Tibial nerve (tissue), 4 donors: ENCODE measurements around the gene NR2F1.

Experiments
- EP300 ChIP-seq, 2 donors: sonication (generic); formaldehyde crosslinking; IDR thresholded peaks; one replicate each; pipeline ENCODE4 v1.6.1; 2017; ENCODE audit warnings: antibody characterized with exemption in 2 of 2, mild to moderate bottlenecking in 1 of 2
- POLR2A ChIP-seq, 2 donors: fragments of 450-650 bp; IDR thresholded peaks; one replicate each; pipeline ENCODE4 v1.6.1; 2017; ENCODE audit warnings: antibody characterized with exemption in 2 of 2, mild to moderate bottlenecking in 2 of 2, moderate library complexity in 2 of 2
- TF ChIP-seq, protein P1 (sequence below), 5 experiments: fragments of 200-600 bp in 3 of 5; fragments of 450-650 bp in 2 of 5; sonication (generic) in 3 of 5; IDR thresholded peaks; one replicate each; pipeline ENCODE4 v1.5.1; 2016 to 2019; ENCODE audit warnings: antibody characterized with exemption in 5 of 5, mild to moderate bottlenecking in 3 of 5, moderate library complexity in 2 of 5

DNA sequence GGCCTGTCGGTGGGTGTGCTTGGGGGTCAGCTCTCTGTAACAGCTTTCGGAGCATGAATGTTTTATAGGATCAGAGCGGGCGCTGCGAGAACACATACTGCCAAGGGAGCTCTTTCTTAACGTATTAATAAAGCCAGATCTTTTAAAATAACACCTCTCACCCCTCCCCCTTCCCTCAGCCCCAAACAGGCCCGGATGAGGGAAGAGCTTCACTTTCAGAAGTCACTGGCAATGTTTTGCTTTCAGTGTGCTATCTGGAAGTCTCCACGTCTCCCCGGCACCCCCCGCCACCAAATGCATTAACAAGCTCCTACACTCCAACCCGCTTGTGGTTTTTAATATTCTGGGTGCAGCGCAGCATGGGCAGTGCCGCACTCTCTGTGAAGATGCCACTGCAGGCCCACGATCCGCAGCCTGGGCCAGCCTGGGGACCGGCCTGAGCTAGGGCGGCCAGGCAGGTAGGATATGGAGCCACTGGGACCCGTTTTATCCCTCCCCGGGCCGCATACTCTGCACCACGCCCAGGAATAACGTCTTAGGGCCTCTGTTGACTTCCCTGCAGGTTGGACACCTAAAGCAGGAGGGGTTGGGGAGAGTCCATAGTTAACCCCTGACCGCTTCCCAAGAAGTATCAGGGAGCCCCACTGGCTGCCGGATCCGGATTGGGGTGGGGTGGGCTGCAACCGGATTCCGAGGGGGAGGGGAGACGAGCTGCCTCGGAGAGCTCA is 12.6 kb downstream of the NR2F1 start:
- no peak for TF ChIP-seq POLR2A (IDR thresholded peaks at IDR 0.05)
- TF ChIP-seq, protein P1, sequence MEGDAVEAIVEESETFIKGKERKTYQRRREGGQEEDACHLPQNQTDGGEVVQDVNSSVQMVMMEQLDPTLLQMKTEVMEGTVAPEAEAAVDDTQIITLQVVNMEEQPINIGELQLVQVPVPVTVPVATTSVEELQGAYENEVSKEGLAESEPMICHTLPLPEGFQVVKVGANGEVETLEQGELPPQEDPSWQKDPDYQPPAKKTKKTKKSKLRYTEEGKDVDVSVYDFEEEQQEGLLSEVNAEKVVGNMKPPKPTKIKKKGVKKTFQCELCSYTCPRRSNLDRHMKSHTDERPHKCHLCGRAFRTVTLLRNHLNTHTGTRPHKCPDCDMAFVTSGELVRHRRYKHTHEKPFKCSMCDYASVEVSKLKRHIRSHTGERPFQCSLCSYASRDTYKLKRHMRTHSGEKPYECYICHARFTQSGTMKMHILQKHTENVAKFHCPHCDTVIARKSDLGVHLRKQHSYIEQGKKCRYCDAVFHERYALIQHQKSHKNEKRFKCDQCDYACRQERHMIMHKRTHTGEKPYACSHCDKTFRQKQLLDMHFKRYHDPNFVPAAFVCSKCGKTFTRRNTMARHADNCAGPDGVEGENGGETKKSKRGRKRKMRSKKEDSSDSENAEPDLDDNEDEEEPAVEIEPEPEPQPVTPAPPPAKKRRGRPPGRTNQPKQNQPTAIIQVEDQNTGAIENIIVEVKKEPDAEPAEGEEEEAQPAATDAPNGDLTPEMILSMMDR (IDR thresholded peaks at IDR 0.05) = no peak
- TF ChIP-seq EP300 (IDR thresholded peaks at IDR 0.05) = no peak
